H9 (cell line): Measurements from ENCODE around the gene MBP. TPM values are rescaled to one million over a fixed set of nuclear protein-coding genes. Genes with fewer than 3 reads are reported as not detected.

Source experiments
- DNase-seq: peaks from one replicate; pipeline ENCODE4 v3.0.0-alpha.2; 2017
- H2AFZ ChIP-seq: one replicate; pipeline ENCODE4 v1.6.1; 2013; ENCODE audit warnings: mild to moderate bottlenecking, low read length, control low read depth, moderate library complexity
- H2AK5ac ChIP-seq: 2 replicates; pipeline ENCODE4 v1.6.1; 2013; ENCODE audit warnings: low read length, control low read depth, mixed read lengths; ENCODE audit not compliant: insufficient read length
- H2BK120ac ChIP-seq: one replicate; pipeline ENCODE4 v1.6.1; 2013; ENCODE audit warnings: low read depth, mild to moderate bottlenecking, low read length, control low read depth, inconsistent platforms; ENCODE audit not compliant: poor library complexity, severe bottlenecking
- H2BK12ac ChIP-seq: 2 replicates; pipeline ENCODE4 v1.6.1; 2013; ENCODE audit warnings: low read length, control low read depth, mixed read lengths, low read depth; ENCODE audit not compliant: insufficient read length
- H2BK15ac ChIP-seq: 2 replicates; pipeline ENCODE4 v1.6.1; 2013; ENCODE audit warnings: low read depth, low read length, control low read depth
- H2BK20ac ChIP-seq: one replicate; pipeline ENCODE4 v1.6.1; 2013; ENCODE audit warnings: low read depth, mild to moderate bottlenecking, low read length, control low read depth, inconsistent platforms; ENCODE audit not compliant: poor library complexity, severe bottlenecking
- H2BK5ac ChIP-seq: 2 replicates; pipeline ENCODE4 v1.6.1; 2013; ENCODE audit warnings: low read length, control low read depth, mixed read lengths; ENCODE audit not compliant: insufficient read length
- H3K14ac ChIP-seq: 2 replicates; pipeline ENCODE4 v1.6.1; 2013; ENCODE audit warnings: low read length, control low read depth; ENCODE audit not compliant: insufficient read depth
- H3K18ac ChIP-seq: 2 replicates; pipeline ENCODE4 v1.6.1; 2013; ENCODE audit warnings: low read depth, mild to moderate bottlenecking, mixed read lengths, low read length, control low read depth; ENCODE audit not compliant: insufficient read length
- H3K23ac ChIP-seq: 2 replicates; pipeline ENCODE4 v1.6.1; 2013; ENCODE audit warnings: low read length, control low read depth, mixed read lengths, low read depth; ENCODE audit not compliant: insufficient read length
- H3K23me2 ChIP-seq: 2 replicates; pipeline ENCODE4 v1.6.1; 2013; ENCODE audit warnings: low read depth, mild to moderate bottlenecking, mixed read lengths, low read length, control low read depth; ENCODE audit not compliant: insufficient read length, poor library complexity, severe bottlenecking
- H3K27ac ChIP-seq: 2 replicates; pipeline ENCODE4 v1.5.1; 2013; ENCODE audit warnings: low read length, control low read depth, mixed read lengths, low read depth; ENCODE audit not compliant: insufficient read length
- H3K27me3 ChIP-seq: 2 replicates; pipeline ENCODE4 v1.6.1; 2013; ENCODE audit warnings: low read length, control low read depth, inconsistent platforms; ENCODE audit not compliant: insufficient read depth
- H3K4ac ChIP-seq: 2 replicates; pipeline ENCODE4 v1.6.1; 2013; ENCODE audit warnings: low read depth, mild to moderate bottlenecking, control low read depth, inconsistent platforms, low read length, moderate library complexity
- H3K4me1 ChIP-seq: 2 replicates; pipeline ENCODE4 v1.6.1; 2013; ENCODE audit warnings: low read length, control low read depth, inconsistent platforms; ENCODE audit not compliant: insufficient read depth
- H3K4me2 ChIP-seq: 2 replicates; pipeline ENCODE4 v1.6.1; 2013; ENCODE audit warnings: low read length, control low read depth, mixed read lengths; ENCODE audit not compliant: insufficient read length, insufficient read depth
- H3K56ac ChIP-seq: 2 replicates; pipeline ENCODE4 v1.6.1; 2013; ENCODE audit warnings: low read depth, mild to moderate bottlenecking, mixed read lengths, low read length, control low read depth; ENCODE audit not compliant: insufficient read length
- H3K79me1 ChIP-seq: 2 replicates; pipeline ENCODE4 v1.6.1; 2013; ENCODE audit warnings: low read depth, mild to moderate bottlenecking, moderate library complexity, low read length, control low read depth, inconsistent platforms; ENCODE audit not compliant: insufficient read depth, poor library complexity, severe bottlenecking
- H3K79me2 ChIP-seq: 2 replicates; pipeline ENCODE4 v1.6.1; 2013; ENCODE audit warnings: low read length, control low read depth, inconsistent platforms; ENCODE audit not compliant: insufficient read depth
- H3K9ac ChIP-seq: 2 replicates; pipeline ENCODE4 v1.6.1; 2013; ENCODE audit warnings: low read length, control low read depth, mixed read lengths; ENCODE audit not compliant: insufficient read length; ENCODE audit errors: extremely low read depth
- H3K9me3 ChIP-seq: one replicate; pipeline ENCODE4 v1.6.1; 2013; ENCODE audit warnings: low read depth, low read length, inconsistent platforms; ENCODE audit not compliant: control insufficient read depth
- H3T11ph ChIP-seq: one replicate; pipeline ENCODE4 v1.6.1; 2013; ENCODE audit warnings: mild to moderate bottlenecking, low read length, control low read depth, inconsistent platforms
- H4K20me1 ChIP-seq: one replicate; pipeline ENCODE4 v1.6.1; 2013; ENCODE audit not compliant: control insufficient read depth, insufficient read length, insufficient read depth
- H4K5ac ChIP-seq: 2 replicates; pipeline ENCODE4 v1.6.1; 2013; ENCODE audit warnings: low read depth, mild to moderate bottlenecking, mixed read lengths, low read length, control low read depth; ENCODE audit not compliant: insufficient read length
- H4K8ac ChIP-seq: replicated peaks from 2 replicates; pipeline ENCODE4 v1.6.1; 2013; ENCODE audit warnings: low read length, control low read depth, mixed read lengths, low read depth; ENCODE audit not compliant: insufficient read length
- H4K91ac ChIP-seq: 2 replicates; pipeline ENCODE4 v1.6.1; 2013; ENCODE audit warnings: low read depth, mild to moderate bottlenecking, moderate library complexity, mixed read lengths, low read length, control low read depth; ENCODE audit not compliant: insufficient read length
- H3K27ac Mint-ChIP-seq, 3 experiments: 2 replicates in 2 of 3; 3 replicates in 1 of 3; pipeline ENCODE4 v1.8.0; 2020 to 2021; ENCODE audit warnings: mixed read lengths in 3 of 3, mild to moderate bottlenecking in 1 of 3, moderate library complexity in 1 of 3
- H3K27me3 Mint-ChIP-seq: 2 replicates; pipeline ENCODE4 v1.8.0; 2021; ENCODE audit warnings: low read depth, mild to moderate bottlenecking, moderate library complexity, mixed read lengths
- H3K36me3 Mint-ChIP-seq, 3 experiments: 2 replicates in 2 of 3; 3 replicates in 1 of 3; pipeline ENCODE4 v1.8.0; 2020 to 2021; ENCODE audit warnings: low read depth in 3 of 3, mixed read lengths in 3 of 3; ENCODE audit not compliant: insufficient read depth in 1 of 3
- H3K4me1 Mint-ChIP-seq, 2 experiments: 2 replicates each; pipeline ENCODE4 v1.8.0; 2020; ENCODE audit warnings: mixed read lengths in 2 of 2
- H3K4me3 Mint-ChIP-seq, 2 experiments: 2 replicates in 1 of 2; 3 replicates in 1 of 2; pipeline ENCODE4 v1.8.0; 2020 to 2021; ENCODE audit warnings: mild to moderate bottlenecking in 2 of 2, mixed read lengths in 2 of 2, moderate library complexity in 1 of 2
- H3K9me3 Mint-ChIP-seq, 2 experiments: 2 replicates in 1 of 2; 3 replicates in 1 of 2; pipeline ENCODE4 v1.8.0; 2020; ENCODE audit warnings: mild to moderate bottlenecking in 2 of 2, mixed read lengths in 2 of 2, moderate library complexity in 1 of 2
- CTCF ChIP-seq: fragments of 200-600 bp; sonication (generic); conservative IDR thresholded peaks from 3 replicates; pipeline ENCODE4 v1.8.0; 2021; ENCODE audit warnings: antibody characterized with exemption, mild to moderate bottlenecking
- WGBS: extraction: QIAGEN DNeasy Blood & Tissue Kit; methylation state at CpG from one replicate; pipeline ENCODE4 v1.1.7; 2013; ENCODE audit warnings: missing lambda C conversion rate, low lambda C conversion rate, mixed read lengths; ENCODE audit not compliant: insufficient read length; ENCODE audit errors: extremely low coverage; 5-methylcytosine and 5-hydroxymethylcytosine counted together
- total RNA-seq: library from RNA; stranded (reverse); gene quantifications from 2 replicates; pipeline ENCODE4 v1.2.1, GENCODE V29; 2021

Gene MBP
- total RNA-seq, 1 experiment from 2014 or later = 8.6 TPM

- Histone ChIP-seq H3K79me2 (no peaks in the 10 kb centered on the region), H4K5ac (no peak overlapping the region), H3K23me2 (no peaks in the 10 kb centered on the region), H3K56ac (no peak overlapping the region), H2AFZ (no peak overlapping the region), H2BK5ac (no peak overlapping the region), H2BK20ac (no peak overlapping the region), H2BK120ac (no peak overlapping the region), H2AK5ac (no peak overlapping the region), H3K4me1 (no peaks in the 10 kb centered on the region; the same call in 1 of the 2 replicates), H2BK15ac (no peak overlapping the region), H3K27ac (no peak overlapping the region), H3K27me3 (no peaks in the 10 kb centered on the region), H3K18ac (no peak overlapping the region), H3K23ac (no peak overlapping the region), H4K91ac (no peak overlapping the region), H3K9ac (no peak overlapping the region), H2BK12ac (no peak overlapping the region), H3K4me2 (no peak overlapping the region), H3K4ac (no peak overlapping the region), H3K79me1 (no peaks in the 10 kb centered on the region), H3T11ph (no peak overlapping the region), H3K14ac (no peak overlapping the region), H4K8ac (no peak overlapping the region), H3K9me3 (no peaks in the 10 kb centered on the region), H4K20me1 (no peaks in the 10 kb centered on the region)
- no peak for DNase-seq
- Mint-ChIP-seq H3K9me3 (no peaks in the 10 kb centered on the region), H3K27ac (no peak overlapping the region), H3K27me3 (peaks cover 8% of the 10 kb centered on the region), H3K4me3 (no peak overlapping the region), H3K4me1 (peaks cover 27 to 28% of the 10 kb centered on the region in 2 experiments), H3K36me3 (no peaks in the 10 kb centered on the region)
- no CpG with 5 or more reads among the region's 14 CpGs for WGBS
- no peak for TF ChIP-seq CTCF
These were observed 80.8 kb downstream of the MBP start for GRCh38 chr18:77051581-77052296.
